ENCODE results near the gene STIM2.

GRCh38 chr4:26815706-26816105 lies 44.9 kb upstream of the STIM2 start:
- TF ChIP-seq CTCF (IDR thresholded peaks at IDR 0.05) (no peak), ZFX (IDR thresholded peaks at IDR 0.05; ENCODE audit: borderline replicate concordance) (no peak)

All from 22Rv1 (cell line).